ENCODE data around the gene RNF111. TPM values are rescaled to one million over a fixed set of nuclear protein-coding genes. Genes with fewer than 3 reads are reported as not detected.

The RNF111 gene
- total RNA-seq, 1 donor: 21.4 TPM

DNA sequence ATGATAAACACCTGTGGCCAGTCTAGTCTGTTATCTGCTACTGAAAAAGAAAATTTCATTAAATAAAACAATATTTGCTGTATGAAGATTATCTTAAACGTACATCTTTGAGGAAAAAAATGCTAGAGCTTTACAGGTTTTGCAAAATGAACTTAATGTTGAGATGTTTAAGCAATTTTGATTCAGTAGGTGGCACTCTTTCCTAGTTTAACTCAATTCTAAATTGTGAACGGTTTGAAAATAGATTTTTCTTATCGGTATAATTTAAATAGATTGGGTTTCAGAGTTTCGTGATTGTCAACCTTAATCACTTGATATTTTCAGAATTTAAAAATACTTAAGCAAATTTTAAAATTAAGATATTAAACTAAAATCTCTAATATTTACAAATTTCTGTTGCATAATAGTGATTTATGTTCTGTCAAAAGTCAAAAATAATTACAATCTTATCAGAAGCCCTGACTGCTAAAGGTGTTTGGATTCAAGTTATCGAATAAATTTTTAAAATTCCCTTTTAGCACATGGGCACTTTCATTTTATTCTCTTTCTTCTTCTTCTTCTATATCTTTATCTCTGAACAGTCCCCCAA is 7.0 kb upstream of the RNF111 start:
- no peaks in the 10 kb centered on the region for H3K36me3 ChIP-seq (ENCODE audit: insufficient read depth, low read length)
- no peaks in the 10 kb centered on the region for H3K79me2 ChIP-seq (ENCODE audit: insufficient read depth, low read length)
- H2AFZ ChIP-seq (ENCODE audit: low read length): no peak overlapping the region
- TF ChIP-seq CTCF (IDR thresholded peaks at IDR 0.05; ENCODE audit: extremely low read depth, low read depth, low read length): peak; percentile 61
- no peak overlapping the region for H3K27ac ChIP-seq (ENCODE audit: low read depth, low read length)
- H3K4me3 ChIP-seq (ENCODE audit: insufficient read depth, low read length): no peak overlapping the region
- H3K4me1 ChIP-seq (ENCODE audit: insufficient read depth, low read length): peaks cover 12% of the 10 kb centered on the region
- H3K27me3 ChIP-seq (ENCODE audit: insufficient read depth, low read length): peaks cover 5% of the 10 kb centered on the region
- no peaks in the 10 kb centered on the region for H4K20me1 ChIP-seq (ENCODE audit: insufficient read depth, low read length)
- H3K9me3 ChIP-seq (ENCODE audit: low read depth, low read length): no peaks in the 10 kb centered on the region
- peak; percentile 30 for DNase-seq (ENCODE audit: insufficient read length, low spot score, missing footprints)
- peak overlapping the region; percentile 41 for H3K4me2 ChIP-seq (ENCODE audit: insufficient read depth, low read length)

DNA sequence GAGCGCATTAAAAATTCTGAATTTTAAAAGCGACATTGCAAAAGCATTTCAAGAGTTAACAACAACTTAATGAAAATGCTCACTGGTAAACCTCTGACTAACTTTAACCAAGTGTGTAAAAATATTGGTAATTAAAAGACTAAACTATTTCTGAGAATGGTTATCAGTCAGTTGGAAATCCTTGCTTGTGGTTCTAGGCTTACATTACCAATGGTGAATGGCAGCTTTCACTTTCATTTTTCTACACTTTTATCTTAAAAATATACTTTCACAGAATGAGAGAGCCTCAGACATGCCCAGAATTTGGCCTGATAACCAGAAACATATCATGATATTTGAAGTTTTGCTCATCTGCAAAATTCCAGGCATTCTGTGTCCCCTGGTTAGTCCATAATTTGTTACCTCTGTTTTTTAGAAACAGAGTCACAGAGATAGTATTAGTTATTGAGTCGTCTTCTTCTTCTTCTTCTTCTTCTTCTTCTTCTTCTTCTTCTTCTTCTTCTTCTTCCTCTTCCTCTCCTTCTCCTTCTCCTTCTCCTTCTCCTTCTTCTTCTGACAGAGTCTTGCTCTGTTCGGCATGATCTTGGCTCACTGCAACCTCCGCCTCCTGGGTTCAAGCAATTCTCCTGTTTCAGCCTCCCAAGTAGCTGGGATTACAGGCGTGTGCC is 5.5 kb upstream of the RNF111 start:
- Histone ChIP-seq H2AFZ (ENCODE audit: low read length) (peak overlapping the region; percentile 26), H3K4me2 (ENCODE audit: insufficient read depth, low read length) (peak overlapping the region; percentile 62)

DNA sequence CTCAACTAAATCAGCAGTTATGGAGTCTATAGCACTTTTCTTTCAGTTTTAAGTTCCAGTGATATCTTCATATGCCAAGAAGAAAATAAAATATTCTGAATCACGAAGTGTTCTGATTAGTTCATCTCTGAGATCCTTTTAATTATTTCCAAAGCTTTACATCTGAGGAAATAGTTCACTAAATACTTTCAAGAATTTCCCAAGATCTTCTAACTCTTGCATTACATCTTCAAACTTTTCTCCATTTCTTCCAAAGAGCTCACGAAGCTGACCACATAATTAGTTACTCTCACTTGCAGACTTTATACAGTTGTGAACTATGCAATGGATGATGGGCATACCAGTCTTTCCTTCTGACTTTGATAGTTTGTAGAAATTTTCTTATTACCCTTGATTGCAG is 4.2 kb upstream of the RNF111 start:
- peaks cover 5% of the 10 kb centered on the region for H3K27me3 ChIP-seq (ENCODE audit: insufficient read depth, low read length)

More for the DNA sequence above, 5.5 kb upstream of the RNF111 start:
- Histone ChIP-seq H3K36me3 (ENCODE audit: insufficient read depth, low read length) (no peaks in the 10 kb centered on the region), H3K9me3 (ENCODE audit: low read depth, low read length) (no peaks in the 10 kb centered on the region), H3K79me2 (ENCODE audit: insufficient read depth, low read length) (no peaks in the 10 kb centered on the region), H3K27me3 (ENCODE audit: insufficient read depth, low read length) (peaks cover 5% of the 10 kb centered on the region), H3K27ac (ENCODE audit: low read depth, low read length) (no peak overlapping the region), H3K4me3 (ENCODE audit: insufficient read depth, low read length) (no peak overlapping the region), H4K20me1 (ENCODE audit: insufficient read depth, low read length) (no peaks in the 10 kb centered on the region), H3K4me1 (ENCODE audit: insufficient read depth, low read length) (peaks cover 13% of the 10 kb centered on the region)
- peak; percentile 55 for DNase-seq (ENCODE audit: insufficient read length, low spot score, missing footprints)
- TF ChIP-seq CTCF (IDR thresholded peaks at IDR 0.05; ENCODE audit: extremely low read depth, low read depth, low read length): no peak

More for the DNA sequence above, 4.2 kb upstream of the RNF111 start:
- H3K4me2 ChIP-seq (ENCODE audit: insufficient read depth, low read length): no peak overlapping the region
- no peak for TF ChIP-seq CTCF (IDR thresholded peaks at IDR 0.05; ENCODE audit: extremely low read depth, low read depth, low read length)
- H3K36me3 ChIP-seq (ENCODE audit: insufficient read depth, low read length): no peaks in the 10 kb centered on the region
- no peak overlapping the region for H3K27ac ChIP-seq (ENCODE audit: low read depth, low read length)
- H4K20me1 ChIP-seq (ENCODE audit: insufficient read depth, low read length): peaks cover 2% of the 10 kb centered on the region
- no peak for DNase-seq (ENCODE audit: insufficient read length, low spot score, missing footprints)
- peaks cover 8% of the 10 kb centered on the region for H3K79me2 ChIP-seq (ENCODE audit: insufficient read depth, low read length)
- H3K4me1 ChIP-seq (ENCODE audit: insufficient read depth, low read length): peaks cover 15% of the 10 kb centered on the region
- no peaks in the 10 kb centered on the region for H3K9me3 ChIP-seq (ENCODE audit: low read depth, low read length)
- no peak overlapping the region for H2AFZ ChIP-seq (ENCODE audit: low read length)
- H3K4me3 ChIP-seq (ENCODE audit: insufficient read depth, low read length): no peak overlapping the region

All from osteoblast (primary cell).